ENCODE measurements around the gene RALGPS1. TPM values are rescaled to one million over a fixed set of nuclear protein-coding genes. Genes with fewer than 3 reads are reported as not detected.

The RALGPS1 gene
- total and polyA plus RNA-seq, 2 of the 13 experiments (the other 11 are each of a cell fraction or from before 2014, with no cell fraction given): 3.7 to 6.5 TPM

DNA sequence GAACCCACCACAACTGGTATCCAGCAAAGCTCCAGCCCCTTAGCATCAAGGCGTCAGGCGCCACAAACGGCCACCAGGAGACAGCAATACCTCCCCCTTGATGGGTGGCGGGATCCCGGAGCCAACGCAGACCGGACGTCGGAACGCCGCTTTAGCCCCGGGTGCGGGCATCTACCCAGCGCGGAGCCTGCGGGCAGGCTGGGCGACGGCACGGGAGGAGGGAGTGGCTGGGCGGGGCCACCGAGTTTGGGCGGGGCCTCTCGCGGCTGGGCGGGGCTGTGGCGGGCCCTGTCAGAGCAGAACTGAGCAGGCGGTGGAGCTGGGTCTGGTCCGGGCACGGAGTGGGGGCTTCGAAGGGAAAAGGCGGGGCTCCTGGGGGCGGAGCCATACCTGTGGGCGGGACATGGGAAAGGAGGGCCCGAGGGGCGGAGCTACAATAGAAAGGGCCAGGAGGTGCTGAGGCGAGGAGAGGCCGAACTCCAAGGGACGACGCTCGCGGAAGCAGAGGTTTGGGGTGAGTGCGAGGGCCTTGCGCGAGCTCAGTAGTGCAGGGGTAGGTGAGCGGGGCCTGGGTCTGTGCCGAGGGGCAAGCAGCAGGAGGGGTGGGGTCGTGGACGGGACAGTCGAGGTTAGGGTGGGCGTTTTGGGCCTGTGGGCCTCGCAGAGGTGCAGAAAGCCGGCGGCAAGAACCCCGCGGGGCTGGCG, 309.7 kb downstream of the RALGPS1 start (continued):
- no peak for TF ChIP-seq HINFP (CRISPR knock-in tag; IDR thresholded peaks at IDR 0.05; ENCODE audit: low read depth)
- TF ChIP-seq ZNF513 (CRISPR knock-in tag; conservative IDR thresholded peaks at IDR 0.05): no peak
- no peak for TF ChIP-seq CBFB (CRISPR knock-in tag; IDR thresholded peaks at IDR 0.05)
- TF ChIP-seq SALL1 (CRISPR knock-in tag; IDR thresholded peaks at IDR 0.05): no peak
- no peak for TF ChIP-seq MLLT10 (CRISPR knock-in tag; IDR thresholded peaks at IDR 0.05)
- TF ChIP-seq ONECUT2 (CRISPR knock-in tag; IDR thresholded peaks at IDR 0.05): no peak
- TF ChIP-seq ZNF383 (CRISPR knock-in tag; IDR thresholded peaks at IDR 0.05; ENCODE audit: borderline replicate concordance): no peak
- TF ChIP-seq ATF6 (CRISPR knock-in tag; conservative IDR thresholded peaks at IDR 0.05): no peak
- no peak for TF ChIP-seq NBN (conservative IDR thresholded peaks at IDR 0.05)
- TF ChIP-seq, protein P1, sequence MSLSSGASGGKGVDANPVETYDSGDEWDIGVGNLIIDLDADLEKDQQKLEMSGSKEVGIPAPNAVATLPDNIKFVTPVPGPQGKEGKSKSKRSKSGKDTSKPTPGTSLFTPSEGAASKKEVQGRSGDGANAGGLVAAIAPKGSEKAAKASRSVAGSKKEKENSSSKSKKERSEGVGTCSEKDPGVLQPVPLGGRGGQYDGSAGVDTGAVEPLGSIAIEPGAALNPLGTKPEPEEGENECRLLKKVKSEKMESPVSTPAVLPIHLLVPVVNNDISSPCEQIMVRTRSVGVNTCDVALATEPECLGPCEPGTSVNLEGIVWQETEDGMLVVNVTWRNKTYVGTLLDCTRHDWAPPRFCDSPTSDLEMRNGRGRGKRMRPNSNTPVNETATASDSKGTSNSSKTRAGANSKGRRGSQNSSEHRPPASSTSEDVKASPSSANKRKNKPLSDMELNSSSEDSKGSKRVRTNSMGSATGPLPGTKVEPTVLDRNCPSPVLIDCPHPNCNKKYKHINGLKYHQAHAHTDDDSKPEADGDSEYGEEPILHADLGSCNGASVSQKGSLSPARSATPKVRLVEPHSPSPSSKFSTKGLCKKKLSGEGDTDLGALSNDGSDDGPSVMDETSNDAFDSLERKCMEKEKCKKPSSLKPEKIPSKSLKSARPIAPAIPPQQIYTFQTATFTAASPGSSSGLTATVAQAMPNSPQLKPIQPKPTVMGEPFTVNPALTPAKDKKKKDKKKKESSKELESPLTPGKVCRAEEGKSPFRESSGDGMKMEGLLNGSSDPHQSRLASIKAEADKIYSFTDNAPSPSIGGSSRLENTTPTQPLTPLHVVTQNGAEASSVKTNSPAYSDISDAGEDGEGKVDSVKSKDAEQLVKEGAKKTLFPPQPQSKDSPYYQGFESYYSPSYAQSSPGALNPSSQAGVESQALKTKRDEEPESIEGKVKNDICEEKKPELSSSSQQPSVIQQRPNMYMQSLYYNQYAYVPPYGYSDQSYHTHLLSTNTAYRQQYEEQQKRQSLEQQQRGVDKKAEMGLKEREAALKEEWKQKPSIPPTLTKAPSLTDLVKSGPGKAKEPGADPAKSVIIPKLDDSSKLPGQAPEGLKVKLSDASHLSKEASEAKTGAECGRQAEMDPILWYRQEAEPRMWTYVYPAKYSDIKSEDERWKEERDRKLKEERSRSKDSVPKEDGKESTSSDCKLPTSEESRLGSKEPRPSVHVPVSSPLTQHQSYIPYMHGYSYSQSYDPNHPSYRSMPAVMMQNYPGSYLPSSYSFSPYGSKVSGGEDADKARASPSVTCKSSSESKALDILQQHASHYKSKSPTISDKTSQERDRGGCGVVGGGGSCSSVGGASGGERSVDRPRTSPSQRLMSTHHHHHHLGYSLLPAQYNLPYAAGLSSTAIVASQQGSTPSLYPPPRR (CRISPR knock-in tag; IDR thresholded peaks at IDR 0.05; ENCODE audit: borderline replicate concordance): no peak
- no peak for TF ChIP-seq SMARCE1 (IDR thresholded peaks at IDR 0.05; ENCODE audit: borderline replicate concordance)
- peak; percentile 33; the same call in 1 of the 2 replicates for TF ChIP-seq ZNF350 (CRISPR knock-in tag; IDR thresholded peaks at IDR 0.05; ENCODE audit: borderline replicate concordance, low read depth)
- TF ChIP-seq, protein P2, sequence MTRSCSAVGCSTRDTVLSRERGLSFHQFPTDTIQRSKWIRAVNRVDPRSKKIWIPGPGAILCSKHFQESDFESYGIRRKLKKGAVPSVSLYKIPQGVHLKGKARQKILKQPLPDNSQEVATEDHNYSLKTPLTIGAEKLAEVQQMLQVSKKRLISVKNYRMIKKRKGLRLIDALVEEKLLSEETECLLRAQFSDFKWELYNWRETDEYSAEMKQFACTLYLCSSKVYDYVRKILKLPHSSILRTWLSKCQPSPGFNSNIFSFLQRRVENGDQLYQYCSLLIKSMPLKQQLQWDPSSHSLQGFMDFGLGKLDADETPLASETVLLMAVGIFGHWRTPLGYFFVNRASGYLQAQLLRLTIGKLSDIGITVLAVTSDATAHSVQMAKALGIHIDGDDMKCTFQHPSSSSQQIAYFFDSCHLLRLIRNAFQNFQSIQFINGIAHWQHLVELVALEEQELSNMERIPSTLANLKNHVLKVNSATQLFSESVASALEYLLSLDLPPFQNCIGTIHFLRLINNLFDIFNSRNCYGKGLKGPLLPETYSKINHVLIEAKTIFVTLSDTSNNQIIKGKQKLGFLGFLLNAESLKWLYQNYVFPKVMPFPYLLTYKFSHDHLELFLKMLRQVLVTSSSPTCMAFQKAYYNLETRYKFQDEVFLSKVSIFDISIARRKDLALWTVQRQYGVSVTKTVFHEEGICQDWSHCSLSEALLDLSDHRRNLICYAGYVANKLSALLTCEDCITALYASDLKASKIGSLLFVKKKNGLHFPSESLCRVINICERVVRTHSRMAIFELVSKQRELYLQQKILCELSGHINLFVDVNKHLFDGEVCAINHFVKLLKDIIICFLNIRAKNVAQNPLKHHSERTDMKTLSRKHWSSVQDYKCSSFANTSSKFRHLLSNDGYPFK (CRISPR knock-in tag; IDR thresholded peaks at IDR 0.05; ENCODE audit: borderline replicate concordance): peak; percentile 52; the same call in 1 of the 2 replicates
- TF ChIP-seq SNRNP70 (IDR thresholded peaks at IDR 0.05; ENCODE audit: low read depth, low read length): no peak
- TF ChIP-seq ZNF605 (CRISPR knock-in tag; IDR thresholded peaks at IDR 0.05): no peak

Data from HepG2 (cell line).